ENCODE results near the gene LRRFIP2. TPM values are rescaled to one million over a fixed set of nuclear protein-coding genes. Genes with fewer than 3 reads are reported as not detected.
"Not testable (repeated sequence)": the region's sequence is repeated elsewhere in the genome, so short reads cannot be mapped to it uniquely, and the experiment has no call there.

LRRFIP2 gene
- total and polyA plus RNA-seq, 2 donors from 2014 or later, result 26.1 to 61.4 TPM

GRCh38 chr3:37125195-37126073 lies 48.9 kb downstream of the LRRFIP2 start:
- intact Hi-C loops (cut with DNase I), result no loop called here
- Histone ChIP-seq H3K4me3 (ENCODE audit: low read length in 3 of 3) (no peak overlapping the region), H3K27ac (ENCODE audit: low read depth in 2 of 2, low read length in 2 of 2) (no peak overlapping the region), H3K9ac (ENCODE audit: low read length in 3 of 3) (no peak overlapping the region), H3K9me3 (ENCODE audit: control insufficient read depth in 2 of 3, insufficient read depth in 1 of 3, low read length in 3 of 3) (no peaks in the 10 kb centered on the region), H3K4me1 (ENCODE audit: control insufficient read depth in 2 of 3, insufficient read depth in 2 of 3, low read depth in 1 of 3, low read length in 3 of 3) (peaks cover 0 to 7% (median 0%) of the 10 kb centered on the region in 3 donors), H3K27me3 (ENCODE audit: control insufficient read depth, insufficient read depth, low read length) (no peaks in the 10 kb centered on the region), H3K36me3 (ENCODE audit: control insufficient read depth in 2 of 3, insufficient read depth in 3 of 3, low read length in 3 of 3) (no peaks in the 10 kb centered on the region)
- TF ChIP-seq CTCF (IDR thresholded peaks at IDR 0.05; ENCODE audit: borderline replicate concordance, extremely low read depth, insufficient read depth), result no peak
- DNase-seq (no peak), FAIRE-seq (no peak)

- H3K4me1 ChIP-seq (ENCODE audit: control insufficient read depth in 2 of 3, insufficient read depth in 2 of 3, low read depth in 1 of 3, low read length in 3 of 3), result peaks cover 0 to 7% (median 0%) of the 10 kb centered on the region in 3 donors
- no peak overlapping the region for H3K27ac ChIP-seq (ENCODE audit: low read depth in 2 of 2, low read length in 2 of 2)
- no peaks in the 10 kb centered on the region for H3K36me3 ChIP-seq (ENCODE audit: control insufficient read depth in 2 of 3, insufficient read depth in 3 of 3, low read length in 3 of 3)
- DNase-seq (no peak), FAIRE-seq (no peak)
- no peak overlapping the region for H3K4me3 ChIP-seq (ENCODE audit: low read length in 3 of 3)
- H3K9ac ChIP-seq (ENCODE audit: low read length in 3 of 3), result no peak overlapping the region
- no peaks in the 10 kb centered on the region for H3K9me3 ChIP-seq (ENCODE audit: control insufficient read depth in 2 of 3, insufficient read depth in 1 of 3, low read length in 3 of 3)
- intact Hi-C loops (cut with DNase I), result no loop called here
- H3K27me3 ChIP-seq (ENCODE audit: control insufficient read depth, insufficient read depth, low read length), result no peaks in the 10 kb centered on the region
- no peak for TF ChIP-seq CTCF (IDR thresholded peaks at IDR 0.05; ENCODE audit: borderline replicate concordance, extremely low read depth, insufficient read depth)
Observed at GRCh38 chr3:37124435-37124834, 49.9 kb downstream of the LRRFIP2 start.

GRCh38 chr3:37123292-37123691 lies 51.1 kb downstream of the LRRFIP2 start:
- FAIRE-seq (no peak), DNase-seq (no peak)
- Histone ChIP-seq H3K4me3 (ENCODE audit: low read length in 3 of 3) (no peak overlapping the region), H3K9me3 (ENCODE audit: control insufficient read depth in 2 of 3, insufficient read depth in 1 of 3, low read length in 3 of 3) (no peaks in the 10 kb centered on the region), H3K27ac (ENCODE audit: low read depth in 2 of 2, low read length in 2 of 2) (no peak overlapping the region), H3K27me3 (ENCODE audit: control insufficient read depth, insufficient read depth, low read length) (no peaks in the 10 kb centered on the region), H3K4me1 (ENCODE audit: control insufficient read depth in 2 of 3, insufficient read depth in 2 of 3, low read depth in 1 of 3, low read length in 3 of 3) (peaks cover 0 to 7% (median 0%) of the 10 kb centered on the region in 3 donors), H3K36me3 (ENCODE audit: control insufficient read depth in 2 of 3, insufficient read depth in 3 of 3, low read length in 3 of 3) (no peaks in the 10 kb centered on the region), H3K9ac (ENCODE audit: low read length in 3 of 3) (no peak overlapping the region)
- TF ChIP-seq CTCF (IDR thresholded peaks at IDR 0.05; ENCODE audit: borderline replicate concordance, extremely low read depth, insufficient read depth), result no peak
- intact Hi-C loops (cut with DNase I), result no loop called here

- FAIRE-seq; H3K27me3 ChIP-seq (ENCODE audit: control insufficient read depth, insufficient read depth, low read length); H3K4me1 ChIP-seq (ENCODE audit: control insufficient read depth in 2 of 3, insufficient read depth in 2 of 3, low read depth in 1 of 3, low read length in 3 of 3); H3K27ac ChIP-seq (ENCODE audit: low read depth in 2 of 2, low read length in 2 of 2); DNase-seq; H3K9ac ChIP-seq (ENCODE audit: low read length in 3 of 3); intact Hi-C loops (cut with DNase I); H3K4me3 ChIP-seq (ENCODE audit: low read length in 3 of 3); H3K9me3 ChIP-seq (ENCODE audit: control insufficient read depth in 2 of 3, insufficient read depth in 1 of 3, low read length in 3 of 3); H3K36me3 ChIP-seq (ENCODE audit: control insufficient read depth in 2 of 3, insufficient read depth in 3 of 3, low read length in 3 of 3): not testable (repeated sequence)
Observed at GRCh38 chr3:37122069-37122468, 52.3 kb downstream of the LRRFIP2 start.
